CD4-positive, alpha-beta memory T cell (primary cell): ENCODE results near the gene FOXP4. TPM values are rescaled to one million over a fixed set of nuclear protein-coding genes. Genes with fewer than 3 reads are reported as not detected.

Source experiments
- CTCF ChIA-PET: fragments of 350-600 bp; sonication (Branson Sonifier 250); formaldehyde crosslinking; loops from one replicate; lab custom pipeline; 2021; ENCODE audit warnings: inconsistent platforms; ENCODE audit not compliant: partially characterized antibody; lab: Charles Lee
- POLR2A ChIA-PET: fragments of 350-600 bp; sonication (Branson Sonifier 250); formaldehyde crosslinking; loops from one replicate; lab custom pipeline; 2021; ENCODE audit not compliant: partially characterized antibody; lab: Charles Lee
- DNase-seq, 5 donors: peaks; one replicate each; pipeline versions ENCODE4 v3.0.0 to v3.0.0-alpha.2; 2020 to 2022; ENCODE audit warnings: mixed read lengths in 1 of 5
- H3K27ac ChIP-seq: one replicate; pipeline ENCODE4 v1.7.0; 2013; ENCODE audit warnings: low read depth, low read length
- H3K27me3 ChIP-seq: 2 replicates; pipeline ENCODE4 v1.7.0; 2013; ENCODE audit warnings: mild to moderate bottlenecking, low read length, moderate library complexity; ENCODE audit not compliant: insufficient read depth
- H3K36me3 ChIP-seq: 2 replicates; pipeline ENCODE4 v1.7.0; 2013; ENCODE audit warnings: mild to moderate bottlenecking, low read length, moderate library complexity; ENCODE audit not compliant: insufficient read depth
- H3K4me1 ChIP-seq: 2 replicates; pipeline ENCODE4 v1.7.0; 2013; ENCODE audit warnings: mild to moderate bottlenecking, low read length, moderate library complexity; ENCODE audit not compliant: insufficient read depth
- H3K4me3 ChIP-seq, 2 donors: one replicate each; pipeline ENCODE4 v1.7.0; 2013; ENCODE audit warnings: low read length in 2 of 2, mild to moderate bottlenecking in 1 of 2
- H3K9me3 ChIP-seq, 2 donors: one replicate each; pipeline ENCODE4 v1.7.0; 2013; ENCODE audit warnings: low read length in 2 of 2, control low read depth in 1 of 2; ENCODE audit not compliant: control insufficient read depth in 1 of 2
- H3K27ac Mint-ChIP-seq, 7 donors: one replicate each; pipeline ENCODE4 v1.8.0; 2020 to 2021; ENCODE audit warnings: mixed read lengths in 7 of 7, mild to moderate bottlenecking in 6 of 7, inconsistent platforms in 3 of 7, moderate library complexity in 3 of 7
- H3K27me3 Mint-ChIP-seq, 2 donors: one replicate each; pipeline ENCODE4 v1.8.0; 2020 to 2021; ENCODE audit warnings: mixed read lengths in 2 of 2
- H3K36me3 Mint-ChIP-seq, 2 donors: one replicate each; pipeline ENCODE4 v1.8.0; 2020 to 2021; ENCODE audit warnings: mixed read lengths in 2 of 2, inconsistent platforms in 1 of 2, mild to moderate bottlenecking in 1 of 2
- H3K4me1 Mint-ChIP-seq, 4 donors: one replicate each; pipeline ENCODE4 v1.8.0; 2020 to 2021; ENCODE audit warnings: mixed read lengths in 4 of 4, mild to moderate bottlenecking in 1 of 4
- H3K4me3 Mint-ChIP-seq, 8 donors: one replicate each; pipeline ENCODE4 v1.8.0; 2020 to 2021; ENCODE audit warnings: mixed read lengths in 8 of 8, mild to moderate bottlenecking in 7 of 8, moderate library complexity in 6 of 8, inconsistent platforms in 3 of 8
- H3K9me3 Mint-ChIP-seq, 8 donors: one replicate each; pipeline ENCODE4 v1.8.0; 2020 to 2021; ENCODE audit warnings: mixed read lengths in 8 of 8, mild to moderate bottlenecking in 5 of 8, inconsistent platforms in 3 of 8, moderate library complexity in 1 of 8
- intact Hi-C: fragments of 100-400 bp; cut with micrococcal nuclease; formaldehyde crosslinking; loops from one replicate; pipeline ENCODE4 v1.15.1; 2023
- polyA plus RNA-seq, 2 donors: library from polyadenylated mRNA; unstranded; fragments of 300-500 nt; fragmentation: Illumina TruSeq; gene quantifications; one replicate each; pipeline ENCODE4 v1.2.3, GENCODE V29; 2021
- total RNA-seq, 2 experiments: library from RNA; stranded (reverse); gene quantifications; one replicate each; pipeline ENCODE4 v1.2.3, GENCODE V29; 2021

FOXP4 gene
- total and polyA plus RNA-seq, 4 experiments from 2014 or later = 0.08 to 7.8 (median 4.5) TPM

DNA sequence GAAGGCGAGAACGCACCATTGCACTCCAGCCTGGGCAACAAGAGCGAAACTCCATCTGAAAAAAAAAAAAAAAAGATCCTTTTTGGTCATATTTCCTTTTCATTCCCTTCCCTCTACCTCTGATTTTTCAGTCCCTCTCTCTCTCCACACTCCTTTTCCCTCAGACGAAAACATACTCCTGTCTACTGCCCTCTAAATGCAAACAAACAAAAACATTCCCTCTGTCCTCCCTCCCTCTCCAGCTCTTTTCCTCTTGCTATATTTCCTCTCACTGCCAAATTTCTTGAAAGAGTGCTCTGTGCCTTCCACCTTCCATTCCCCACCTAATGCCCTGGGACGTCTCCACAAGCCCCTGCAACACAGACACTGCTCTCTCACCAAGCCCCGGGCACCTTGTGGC lies 77.1 kb downstream of the FOXP4 start:
- Mint-ChIP-seq H3K4me1 (peaks cover 9 to 13% (median 11%) of the 10 kb centered on the region in 4 donors), H3K27ac (peak overlapping the region in 1 of 7 donors; percentile 42), H3K36me3 (peaks cover 0 to 2% of the 10 kb centered on the region in 2 donors), H3K4me3 (no peak overlapping the region), H3K27me3 (peaks cover 14 to 16% of the 10 kb centered on the region in 2 donors), H3K9me3 (peaks cover 3 to 17% (median 14%) of the 10 kb centered on the region in 8 donors)
- DNase-seq = no peak
- Histone ChIP-seq H3K9me3 (no peaks in the 10 kb centered on the region), H3K36me3 (no peaks in the 10 kb centered on the region), H3K27ac (no peak overlapping the region), H3K27me3 (no peaks in the 10 kb centered on the region), H3K4me3 (no peak overlapping the region), H3K4me1 (no peaks in the 10 kb centered on the region)
- ChIA-PET POLR2A (no interaction called here), CTCF (no interaction called here)
- intact Hi-C loops = no loop called here

DNA sequence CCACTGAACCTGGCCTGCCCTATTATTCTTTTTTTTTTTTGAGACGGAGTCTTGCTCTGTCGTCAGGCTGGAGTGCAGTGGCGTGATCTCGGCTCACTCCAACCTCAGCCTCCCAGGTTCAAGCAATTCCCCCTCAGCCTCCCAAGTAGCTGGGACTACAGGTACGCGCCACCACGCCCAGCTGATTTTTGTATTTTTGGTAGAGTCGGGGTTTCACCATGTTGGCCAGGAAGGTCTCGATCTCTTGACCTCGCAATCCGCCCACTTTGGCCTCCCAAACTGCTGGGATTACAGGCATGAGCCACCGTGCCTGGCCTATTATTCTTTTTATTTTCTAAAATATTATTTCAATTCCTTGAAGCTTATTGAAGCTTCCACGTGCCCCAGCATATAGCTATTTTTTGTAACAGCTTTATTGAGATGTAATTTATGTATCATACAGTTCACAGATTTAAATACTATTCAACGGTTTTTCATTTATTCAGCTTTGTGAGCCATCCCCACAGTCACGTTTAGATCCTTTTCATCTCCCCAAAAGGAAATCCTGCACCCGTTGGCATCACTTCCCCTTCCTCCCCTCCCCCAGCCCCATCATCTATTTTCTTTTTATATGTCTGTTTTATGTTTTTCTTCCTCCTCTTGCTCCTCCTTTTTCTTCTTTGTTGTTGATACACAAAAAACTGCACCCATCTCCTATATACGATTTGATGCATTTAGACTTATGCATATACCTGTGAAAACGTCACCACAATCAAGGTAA lies 78.6 kb downstream of the FOXP4 start:
- Histone ChIP-seq H3K9me3 (no peaks in the 10 kb centered on the region), H3K27me3 (no peaks in the 10 kb centered on the region), H3K4me3 (no peak overlapping the region), H3K27ac (no peak overlapping the region), H3K4me1 (no peaks in the 10 kb centered on the region), H3K36me3 (no peaks in the 10 kb centered on the region)
- CTCF ChIA-PET = interaction anchor here (0.9 kb wide), 1 partner anchor 22 kb away, joined by 3 read pairs; no protein-coding TSS in a partner anchor
- H3K27ac Mint-ChIP-seq = peak overlapping the region in 2 of 7 donors; percentile 55 to 56
- peak overlapping the region in 3 of 8 donors; percentile 1 to 72 (median 49) for H3K4me3 Mint-ChIP-seq
- intact Hi-C loops = no loop called here
- no peak for DNase-seq
- H3K36me3 Mint-ChIP-seq = peaks cover 0 to 2% of the 10 kb centered on the region in 2 donors
- H3K4me1 Mint-ChIP-seq = peaks cover 9 to 13% (median 11%) of the 10 kb centered on the region in 4 donors
- H3K27me3 Mint-ChIP-seq = peaks cover 15 to 18% of the 10 kb centered on the region in 2 donors
- POLR2A ChIA-PET = no interaction called here
- peaks cover 3 to 17% (median 14%) of the 10 kb centered on the region in 8 donors for H3K9me3 Mint-ChIP-seq

GRCh38 chr6:41625442-41625841 lies 79.3 kb downstream of the FOXP4 start:
- Histone ChIP-seq H3K4me1 (no peaks in the 10 kb centered on the region), H3K9me3 (no peaks in the 10 kb centered on the region), H3K36me3 (no peaks in the 10 kb centered on the region), H3K4me3 (no peak overlapping the region), H3K27ac (no peak overlapping the region), H3K27me3 (no peaks in the 10 kb centered on the region)
- POLR2A ChIA-PET = no interaction called here
- H3K4me3 Mint-ChIP-seq = peak overlapping the region in 4 of 8 donors; percentile 13 to 72 (median 26)
- no peak overlapping the region for H3K27ac Mint-ChIP-seq
- DNase-seq = peak in 1 of 5 donors; percentile 13
- peaks cover 15 to 19% of the 10 kb centered on the region in 2 donors for H3K27me3 Mint-ChIP-seq
- peaks cover 0 to 2% of the 10 kb centered on the region in 2 donors for H3K36me3 Mint-ChIP-seq
- CTCF ChIA-PET = interaction anchor here (0.9 kb wide), 1 partner anchor 23 kb away, joined by 3 read pairs; no protein-coding TSS in a partner anchor
- H3K9me3 Mint-ChIP-seq = peaks cover 3 to 16% (median 14%) of the 10 kb centered on the region in 8 donors
- H3K4me1 Mint-ChIP-seq = peaks cover 9 to 13% (median 11%) of the 10 kb centered on the region in 4 donors
- intact Hi-C loops = no loop called here

GRCh38 chr6:41626022-41626421 lies 79.8 kb downstream of the FOXP4 start:
- Histone ChIP-seq H3K27ac (no peak overlapping the region), H3K4me1 (no peaks in the 10 kb centered on the region), H3K36me3 (no peaks in the 10 kb centered on the region), H3K27me3 (no peaks in the 10 kb centered on the region), H3K4me3 (no peak overlapping the region), H3K9me3 (no peaks in the 10 kb centered on the region)
- H3K27me3 Mint-ChIP-seq = peaks cover 12 to 15% of the 10 kb centered on the region in 2 donors
- peak overlapping the region in 1 of 8 donors; percentile 36 for H3K4me3 Mint-ChIP-seq
- DNase-seq = no peak
- no peak overlapping the region for H3K27ac Mint-ChIP-seq
- ChIA-PET POLR2A (no interaction called here), CTCF (no interaction called here)
- H3K9me3 Mint-ChIP-seq = peaks cover 3 to 16% (median 10%) of the 10 kb centered on the region in 8 donors
- H3K4me1 Mint-ChIP-seq = peaks cover 9 to 13% (median 11%) of the 10 kb centered on the region in 4 donors
- intact Hi-C loops = no loop called here
- peaks cover 0 to 2% of the 10 kb centered on the region in 2 donors for H3K36me3 Mint-ChIP-seq

- no peak for DNase-seq
- POLR2A ChIA-PET = no interaction called here
- Mint-ChIP-seq H3K9me3 (peaks cover 0 to 10% (median 2%) of the 10 kb centered on the region in 8 donors), H3K27ac (no peak overlapping the region), H3K4me3 (no peak overlapping the region), H3K4me1 (peaks cover 9 to 13% (median 11%) of the 10 kb centered on the region in 4 donors), H3K27me3 (peaks cover 13 to 17% of the 10 kb centered on the region in 2 donors), H3K36me3 (no peaks in the 10 kb centered on the region)
- CTCF ChIA-PET = no interaction called here
- intact Hi-C loops = no loop called here
- no peak overlapping the region for H3K4me3 ChIP-seq
- no peak overlapping the region for H3K27ac ChIP-seq
- H3K9me3 ChIP-seq = no peaks in the 10 kb centered on the region
- H3K27me3 ChIP-seq = no peaks in the 10 kb centered on the region
- no peaks in the 10 kb centered on the region for H3K36me3 ChIP-seq
- no peaks in the 10 kb centered on the region for H3K4me1 ChIP-seq
These were observed 80.7 kb downstream of the FOXP4 start for GRCh38 chr6:41626917-41627316.

GRCh38 chr6:41629128-41629527 lies 82.9 kb downstream of the FOXP4 start:
- Mint-ChIP-seq H3K4me1 (peaks cover 9 to 13% (median 11%) of the 10 kb centered on the region in 4 donors), H3K27me3 (peaks cover 11 to 23% of the 10 kb centered on the region in 2 donors), H3K27ac (no peak overlapping the region), H3K4me3 (no peak overlapping the region), H3K36me3 (no peaks in the 10 kb centered on the region), H3K9me3 (peaks cover 0 to 4% (median 0%) of the 10 kb centered on the region in 8 donors)
- no peaks in the 10 kb centered on the region for H3K36me3 ChIP-seq
- ChIA-PET POLR2A (no interaction called here), CTCF (interaction anchor here (0.7 kb wide), 1 partner anchor 40 kb away, joined by 3 read pairs; no protein-coding TSS in a partner anchor)
- H3K27me3 ChIP-seq = no peaks in the 10 kb centered on the region
- no peak overlapping the region for H3K27ac ChIP-seq
- no peaks in the 10 kb centered on the region for H3K4me1 ChIP-seq
- no peak for DNase-seq
- no peak overlapping the region for H3K4me3 ChIP-seq
- H3K9me3 ChIP-seq = no peaks in the 10 kb centered on the region
- intact Hi-C loops = no loop called here

- Histone ChIP-seq H3K4me1 (no peaks in the 10 kb centered on the region), H3K9me3 (no peaks in the 10 kb centered on the region), H3K27me3 (no peaks in the 10 kb centered on the region), H3K4me3 (no peak overlapping the region), H3K36me3 (no peaks in the 10 kb centered on the region), H3K27ac (no peak overlapping the region)
- H3K4me3 Mint-ChIP-seq = no peak overlapping the region
- peaks cover 6 to 9% (median 8%) of the 10 kb centered on the region in 4 donors for H3K4me1 Mint-ChIP-seq
- H3K27me3 Mint-ChIP-seq = peaks cover 16 to 25% of the 10 kb centered on the region in 2 donors
- ChIA-PET CTCF (no interaction called here), POLR2A (no interaction called here)
- H3K36me3 Mint-ChIP-seq = no peaks in the 10 kb centered on the region
- no peak for DNase-seq
- intact Hi-C loops = no loop called here
- H3K9me3 Mint-ChIP-seq = peaks cover 0 to 2% (median 0%) of the 10 kb centered on the region in 8 donors
- peak overlapping the region in 1 of 7 donors; percentile 39 for H3K27ac Mint-ChIP-seq
These were observed 83.9 kb downstream of the FOXP4 start for GRCh38 chr6:41630069-41630468.
